NT2/D1 (cell line): ENCODE data around the gene CDH22.

Source experiments
- YY1 ChIP-seq: IDR thresholded peaks from 2 replicates; pipeline ENCODE4 v1.6.1; 2011; ENCODE audit not compliant: insufficient read length, insufficient read depth
- ZNF274 ChIP-seq: IDR thresholded peaks from 2 replicates; pipeline ENCODE4 v1.6.1; 2011; ENCODE audit warnings: mild to moderate bottlenecking, low read depth, low read length

DNA sequence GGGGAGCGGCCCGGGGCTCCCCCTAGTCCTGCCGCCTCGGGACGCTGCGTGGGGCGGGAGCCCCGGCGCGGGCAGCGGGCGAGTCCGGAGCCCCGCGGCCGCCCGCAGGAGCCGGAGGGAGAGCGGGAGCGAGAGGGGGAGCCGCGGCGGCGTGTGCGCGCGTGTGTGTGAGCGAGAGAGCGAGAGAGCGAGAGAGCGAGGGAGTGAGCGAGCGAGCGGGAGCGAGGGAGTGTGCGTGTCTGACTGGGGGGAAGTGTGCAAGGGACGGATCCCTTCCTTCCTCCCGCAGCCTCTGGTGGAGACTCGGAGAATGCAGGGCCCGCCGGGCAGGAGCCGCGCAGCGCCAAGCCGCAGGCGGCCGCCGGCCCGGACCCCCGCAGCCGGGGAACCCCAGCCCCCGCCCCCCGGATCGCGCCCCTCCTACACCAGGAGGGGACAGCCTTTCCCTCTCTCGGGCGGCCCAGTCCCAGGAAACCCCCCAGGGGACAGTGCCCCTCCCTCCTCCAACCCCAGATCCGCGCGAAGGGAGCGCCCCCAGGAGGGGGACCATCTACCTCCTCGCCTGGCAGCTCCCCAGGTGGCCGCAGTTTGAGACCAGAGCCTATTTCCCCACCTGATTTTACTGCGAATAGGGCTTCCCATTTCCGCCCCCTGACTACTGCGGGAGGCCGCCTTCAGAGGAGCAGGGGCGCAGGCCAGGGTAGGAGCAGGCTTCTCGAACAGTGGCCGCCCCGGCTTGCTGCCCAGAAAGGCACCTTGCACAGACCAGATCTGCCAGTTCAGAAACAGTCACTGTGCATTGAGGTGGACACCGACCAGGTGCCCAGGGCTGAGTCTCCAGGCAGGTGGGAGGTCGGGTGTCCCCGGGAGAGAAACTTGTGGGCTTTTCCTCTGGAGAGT lies at the start of gene CDH22:
- TF ChIP-seq ZNF274 (no peak), YY1 (no peak)
